ENCODE data around the gene IP6K3. TPM values are rescaled to one million over a fixed set of nuclear protein-coding genes. Genes with fewer than 3 reads are reported as not detected.

IP6K3 gene
- total RNA-seq, result 2.6 and 6.0 TPM in 2 replicates

GRCh38 chr6:33746651-33747100 is at the start of gene IP6K3:
Gene IP6K3 (minus strand): TSS chr6:33746905. CDS start chr6:33735476, 11,429 bp downstream.
- peak within 1 kb of the TSS; percentile 74 for H3K4me3 ChIP-seq (ENCODE audit: low read depth, low read length)
- TF ChIP-seq, protein P1, sequence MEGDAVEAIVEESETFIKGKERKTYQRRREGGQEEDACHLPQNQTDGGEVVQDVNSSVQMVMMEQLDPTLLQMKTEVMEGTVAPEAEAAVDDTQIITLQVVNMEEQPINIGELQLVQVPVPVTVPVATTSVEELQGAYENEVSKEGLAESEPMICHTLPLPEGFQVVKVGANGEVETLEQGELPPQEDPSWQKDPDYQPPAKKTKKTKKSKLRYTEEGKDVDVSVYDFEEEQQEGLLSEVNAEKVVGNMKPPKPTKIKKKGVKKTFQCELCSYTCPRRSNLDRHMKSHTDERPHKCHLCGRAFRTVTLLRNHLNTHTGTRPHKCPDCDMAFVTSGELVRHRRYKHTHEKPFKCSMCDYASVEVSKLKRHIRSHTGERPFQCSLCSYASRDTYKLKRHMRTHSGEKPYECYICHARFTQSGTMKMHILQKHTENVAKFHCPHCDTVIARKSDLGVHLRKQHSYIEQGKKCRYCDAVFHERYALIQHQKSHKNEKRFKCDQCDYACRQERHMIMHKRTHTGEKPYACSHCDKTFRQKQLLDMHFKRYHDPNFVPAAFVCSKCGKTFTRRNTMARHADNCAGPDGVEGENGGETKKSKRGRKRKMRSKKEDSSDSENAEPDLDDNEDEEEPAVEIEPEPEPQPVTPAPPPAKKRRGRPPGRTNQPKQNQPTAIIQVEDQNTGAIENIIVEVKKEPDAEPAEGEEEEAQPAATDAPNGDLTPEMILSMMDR (IDR thresholded peaks at IDR 0.05; ENCODE audit: insufficient read depth, low read depth, low read length), result no peak
- DNase-seq (ENCODE audit: low read depth), result peak; percentile 74

DNA sequence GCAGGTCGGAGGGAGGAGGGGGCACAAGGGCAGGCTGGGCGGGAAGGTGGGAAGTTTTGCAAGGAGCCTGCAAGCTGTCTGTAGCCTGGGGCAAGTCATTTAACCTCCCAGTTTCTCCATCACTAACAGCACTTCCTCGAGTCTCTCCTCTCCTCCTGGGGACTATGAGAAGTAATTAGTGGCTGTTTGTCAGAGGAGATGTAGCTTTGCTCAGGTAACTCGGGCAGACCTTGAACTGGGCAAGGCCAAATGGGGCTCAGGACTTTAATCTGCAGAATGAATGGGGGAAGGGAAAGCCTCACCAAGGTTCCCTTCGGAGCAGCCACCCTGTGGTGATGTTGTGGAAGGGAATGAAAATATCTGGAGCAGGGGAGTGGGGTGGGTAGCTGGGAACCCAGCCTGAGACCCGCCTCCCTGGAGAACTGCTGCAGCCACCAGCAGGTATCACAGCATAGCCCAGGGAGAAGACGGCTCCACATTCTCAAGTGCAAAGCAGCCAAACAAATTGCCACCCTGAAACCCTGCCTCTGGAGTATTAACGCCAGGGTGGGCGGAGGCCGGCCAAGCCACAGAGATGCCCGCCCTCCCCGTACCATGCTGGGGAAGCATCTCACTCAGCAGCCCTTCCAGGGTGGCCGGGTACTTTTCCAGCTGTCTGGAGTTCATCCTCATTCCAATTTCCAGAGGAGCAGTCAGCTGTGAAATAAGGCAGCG is 48.4 kb upstream of the IP6K3 start:
- H3K4me3 ChIP-seq (ENCODE audit: low read depth, low read length), result no peak overlapping the region
- TF ChIP-seq, protein P1 (IDR thresholded peaks at IDR 0.05; ENCODE audit: insufficient read depth, low read depth, low read length), result peak; percentile 8
- peak; percentile 18 for DNase-seq (ENCODE audit: low read depth)

DNA sequence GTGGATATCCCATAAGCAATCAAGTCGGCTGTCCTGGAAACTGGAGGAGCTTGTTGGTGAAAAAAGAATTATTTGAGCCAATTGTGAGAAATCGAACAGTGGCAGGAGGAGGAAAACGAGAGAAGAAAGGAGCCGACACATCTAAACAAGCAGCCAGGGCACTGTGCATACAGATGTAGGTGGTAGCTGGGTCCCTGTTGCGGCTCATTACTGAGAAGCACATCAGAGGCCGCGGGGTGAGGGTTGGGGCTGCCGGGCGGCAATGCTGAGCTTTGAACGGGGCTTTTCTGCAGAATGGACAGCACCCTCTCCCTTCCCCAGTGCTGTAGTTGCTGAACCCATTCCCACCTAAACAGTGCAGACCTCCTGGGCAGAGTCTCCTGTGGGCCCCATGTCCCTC is 46.3 kb upstream of the IP6K3 start:
- TF ChIP-seq, protein P1 (IDR thresholded peaks at IDR 0.05; ENCODE audit: insufficient read depth, low read depth, low read length), result no peak
- DNase-seq (ENCODE audit: low read depth), result no peak
- H3K4me3 ChIP-seq (ENCODE audit: low read depth, low read length), result no peak overlapping the region

DNA sequence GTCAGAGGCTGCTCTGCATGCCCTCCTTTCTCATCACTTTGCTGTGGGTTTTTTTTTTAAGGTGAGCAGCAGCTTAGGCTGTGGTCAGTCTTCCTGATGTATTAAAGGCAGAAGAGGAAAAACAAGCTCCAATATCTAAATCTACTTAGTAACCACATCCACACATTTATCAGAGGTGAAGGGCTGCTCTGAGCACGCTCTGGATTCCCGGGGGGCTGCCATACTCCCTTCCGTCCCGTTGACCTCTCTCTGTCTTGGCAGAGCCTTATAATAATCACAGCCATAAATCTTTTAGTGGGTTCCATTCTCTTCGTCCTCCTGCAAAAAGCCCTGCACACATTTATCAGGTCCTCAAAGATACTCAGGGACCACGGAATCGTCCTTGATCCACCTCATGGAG is 44.9 kb upstream of the IP6K3 start:
- TF ChIP-seq, protein P1 (IDR thresholded peaks at IDR 0.05; ENCODE audit: insufficient read depth, low read depth, low read length), result no peak

GRCh38 chr6:33790910-33791309 is 44.2 kb upstream of the IP6K3 start:
- H3K4me3 ChIP-seq (ENCODE audit: low read depth, low read length), result no peak overlapping the region
- no peak for DNase-seq (ENCODE audit: low read depth)
- TF ChIP-seq, protein P1 (IDR thresholded peaks at IDR 0.05; ENCODE audit: insufficient read depth, low read depth, low read length), result no peak

More for the DNA sequence above, 44.9 kb upstream of the IP6K3 start:
- no peak for DNase-seq (ENCODE audit: low read depth)
- no peak overlapping the region for H3K4me3 ChIP-seq (ENCODE audit: low read depth, low read length)

- no peak overlapping the region for H3K4me3 ChIP-seq (ENCODE audit: low read depth, low read length)
- TF ChIP-seq, protein P1 (IDR thresholded peaks at IDR 0.05; ENCODE audit: insufficient read depth, low read depth, low read length), result no peak
- no peak for DNase-seq (ENCODE audit: low read depth)
Measured at GRCh38 chr6:33790379-33790778, 43.7 kb upstream of the IP6K3 start.

- no peak for DNase-seq (ENCODE audit: low read depth)
- H3K4me3 ChIP-seq (ENCODE audit: low read depth, low read length), result peak overlapping the region; percentile 36
- TF ChIP-seq, protein P1 (IDR thresholded peaks at IDR 0.05; ENCODE audit: insufficient read depth, low read depth, low read length), result no peak
Measured at GRCh38 chr6:33789550-33789895, 42.8 kb upstream of the IP6K3 start.

Data from fibroblast of villous mesenchyme (primary cell).